22Rv1 (cell line): ENCODE results near the gene PALD1.

ENCODE experiments used
- ZFX ChIP-seq: fragments of 450-650 bp; IDR thresholded peaks from 2 replicates; pipeline ENCODE4 v1.6.1; 2017; ENCODE audit warnings: antibody characterized with exemption, borderline replicate concordance
- TF ChIP-seq, protein P1 (sequence below): fragments of 450-650 bp; IDR thresholded peaks from 2 replicates; pipeline ENCODE4 v1.5.1; 2017; ENCODE audit warnings: mild to moderate bottlenecking

- no peak for TF ChIP-seq ZFX
- TF ChIP-seq, protein P1, sequence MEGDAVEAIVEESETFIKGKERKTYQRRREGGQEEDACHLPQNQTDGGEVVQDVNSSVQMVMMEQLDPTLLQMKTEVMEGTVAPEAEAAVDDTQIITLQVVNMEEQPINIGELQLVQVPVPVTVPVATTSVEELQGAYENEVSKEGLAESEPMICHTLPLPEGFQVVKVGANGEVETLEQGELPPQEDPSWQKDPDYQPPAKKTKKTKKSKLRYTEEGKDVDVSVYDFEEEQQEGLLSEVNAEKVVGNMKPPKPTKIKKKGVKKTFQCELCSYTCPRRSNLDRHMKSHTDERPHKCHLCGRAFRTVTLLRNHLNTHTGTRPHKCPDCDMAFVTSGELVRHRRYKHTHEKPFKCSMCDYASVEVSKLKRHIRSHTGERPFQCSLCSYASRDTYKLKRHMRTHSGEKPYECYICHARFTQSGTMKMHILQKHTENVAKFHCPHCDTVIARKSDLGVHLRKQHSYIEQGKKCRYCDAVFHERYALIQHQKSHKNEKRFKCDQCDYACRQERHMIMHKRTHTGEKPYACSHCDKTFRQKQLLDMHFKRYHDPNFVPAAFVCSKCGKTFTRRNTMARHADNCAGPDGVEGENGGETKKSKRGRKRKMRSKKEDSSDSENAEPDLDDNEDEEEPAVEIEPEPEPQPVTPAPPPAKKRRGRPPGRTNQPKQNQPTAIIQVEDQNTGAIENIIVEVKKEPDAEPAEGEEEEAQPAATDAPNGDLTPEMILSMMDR, result no peak
Observed at GRCh38 chr10:70432561-70433263, 45.9 kb upstream of the PALD1 start.
